WERI-Rb-1 (cell line): Measurements from ENCODE around the gene CAVIN3.

Source experiments
- DNase-seq: peaks from one replicate; pipeline ENCODE4 v3.0.0-alpha.2; 2020
- H3K27ac ChIP-seq: fragments of 250-450 bp; sonication (Bioruptor Pico); 2 replicates; pipeline ENCODE4 v1.5.1; 2020; ENCODE audit warnings: mild to moderate bottlenecking, moderate library complexity
- H3K27me3 ChIP-seq: fragments of 250-450 bp; sonication (Bioruptor Pico); 2 replicates; pipeline ENCODE4 v1.5.1; 2021; ENCODE audit warnings: mild to moderate bottlenecking, low read depth, moderate library complexity; ENCODE audit not compliant: insufficient read depth, severe bottlenecking
- H3K36me3 ChIP-seq: fragments of 250-450 bp; sonication (Bioruptor Pico); 2 replicates; pipeline ENCODE4 v1.5.1; 2020; ENCODE audit warnings: mild to moderate bottlenecking, moderate library complexity
- H3K4me3 ChIP-seq: 2 replicates; pipeline ENCODE4 v1.5.1; 2011; ENCODE audit warnings: low read depth, mild to moderate bottlenecking, control low read depth, low read length
- H3K9me3 ChIP-seq: fragments of 250-450 bp; sonication (Bioruptor Pico); 2 replicates; pipeline ENCODE4 v1.5.1; 2021; ENCODE audit warnings: mild to moderate bottlenecking, moderate library complexity; ENCODE audit not compliant: severe bottlenecking
- TF ChIP-seq, protein P1 (sequence below): IDR thresholded peaks from 2 replicates; pipeline ENCODE4 v1.5.1; 2011; ENCODE audit warnings: low read depth, mild to moderate bottlenecking, control low read depth, inconsistent platforms, low read length

The CAVIN3 gene

DNA sequence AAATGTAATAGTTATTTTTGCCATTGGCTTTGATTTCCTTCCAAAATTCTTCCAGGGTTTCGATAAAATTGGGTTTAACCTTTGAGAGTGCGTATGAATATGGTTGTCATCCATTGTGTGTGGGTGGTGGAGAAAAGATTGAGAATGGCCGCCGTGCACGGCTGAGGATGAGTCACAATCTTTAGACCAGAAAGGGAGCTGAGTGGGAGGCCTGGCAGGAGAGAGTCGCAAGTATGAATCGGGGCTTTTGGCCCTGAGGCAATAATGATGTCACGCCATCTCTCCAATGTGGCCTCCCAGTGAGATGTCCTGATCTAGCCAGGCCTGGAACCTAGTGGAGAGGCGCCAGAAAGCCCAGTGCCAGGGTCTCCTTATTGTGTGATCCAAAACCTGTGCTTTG is 36.9 kb upstream of the CAVIN3 start:
- Histone ChIP-seq H3K4me3 (no peak overlapping the region), H3K27ac (no peak overlapping the region)

GRCh38 chr11:6356503-6357055 is 36.3 kb upstream of the CAVIN3 start:
- no peaks in the 10 kb centered on the region for H3K27me3 ChIP-seq
- no peak overlapping the region for H3K27ac ChIP-seq
- no peaks in the 10 kb centered on the region for H3K36me3 ChIP-seq
- no peaks in the 10 kb centered on the region for H3K9me3 ChIP-seq
- no peak overlapping the region for H3K4me3 ChIP-seq
- no peak for DNase-seq
- TF ChIP-seq, protein P1, sequence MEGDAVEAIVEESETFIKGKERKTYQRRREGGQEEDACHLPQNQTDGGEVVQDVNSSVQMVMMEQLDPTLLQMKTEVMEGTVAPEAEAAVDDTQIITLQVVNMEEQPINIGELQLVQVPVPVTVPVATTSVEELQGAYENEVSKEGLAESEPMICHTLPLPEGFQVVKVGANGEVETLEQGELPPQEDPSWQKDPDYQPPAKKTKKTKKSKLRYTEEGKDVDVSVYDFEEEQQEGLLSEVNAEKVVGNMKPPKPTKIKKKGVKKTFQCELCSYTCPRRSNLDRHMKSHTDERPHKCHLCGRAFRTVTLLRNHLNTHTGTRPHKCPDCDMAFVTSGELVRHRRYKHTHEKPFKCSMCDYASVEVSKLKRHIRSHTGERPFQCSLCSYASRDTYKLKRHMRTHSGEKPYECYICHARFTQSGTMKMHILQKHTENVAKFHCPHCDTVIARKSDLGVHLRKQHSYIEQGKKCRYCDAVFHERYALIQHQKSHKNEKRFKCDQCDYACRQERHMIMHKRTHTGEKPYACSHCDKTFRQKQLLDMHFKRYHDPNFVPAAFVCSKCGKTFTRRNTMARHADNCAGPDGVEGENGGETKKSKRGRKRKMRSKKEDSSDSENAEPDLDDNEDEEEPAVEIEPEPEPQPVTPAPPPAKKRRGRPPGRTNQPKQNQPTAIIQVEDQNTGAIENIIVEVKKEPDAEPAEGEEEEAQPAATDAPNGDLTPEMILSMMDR, result no peak

More for the DNA sequence above, 36.9 kb upstream of the CAVIN3 start:
- Histone ChIP-seq H3K36me3 (no peaks in the 10 kb centered on the region), H3K27me3 (no peaks in the 10 kb centered on the region), H3K9me3 (no peaks in the 10 kb centered on the region)
- TF ChIP-seq, protein P1, result no peak
- DNase-seq, result no peak

DNA sequence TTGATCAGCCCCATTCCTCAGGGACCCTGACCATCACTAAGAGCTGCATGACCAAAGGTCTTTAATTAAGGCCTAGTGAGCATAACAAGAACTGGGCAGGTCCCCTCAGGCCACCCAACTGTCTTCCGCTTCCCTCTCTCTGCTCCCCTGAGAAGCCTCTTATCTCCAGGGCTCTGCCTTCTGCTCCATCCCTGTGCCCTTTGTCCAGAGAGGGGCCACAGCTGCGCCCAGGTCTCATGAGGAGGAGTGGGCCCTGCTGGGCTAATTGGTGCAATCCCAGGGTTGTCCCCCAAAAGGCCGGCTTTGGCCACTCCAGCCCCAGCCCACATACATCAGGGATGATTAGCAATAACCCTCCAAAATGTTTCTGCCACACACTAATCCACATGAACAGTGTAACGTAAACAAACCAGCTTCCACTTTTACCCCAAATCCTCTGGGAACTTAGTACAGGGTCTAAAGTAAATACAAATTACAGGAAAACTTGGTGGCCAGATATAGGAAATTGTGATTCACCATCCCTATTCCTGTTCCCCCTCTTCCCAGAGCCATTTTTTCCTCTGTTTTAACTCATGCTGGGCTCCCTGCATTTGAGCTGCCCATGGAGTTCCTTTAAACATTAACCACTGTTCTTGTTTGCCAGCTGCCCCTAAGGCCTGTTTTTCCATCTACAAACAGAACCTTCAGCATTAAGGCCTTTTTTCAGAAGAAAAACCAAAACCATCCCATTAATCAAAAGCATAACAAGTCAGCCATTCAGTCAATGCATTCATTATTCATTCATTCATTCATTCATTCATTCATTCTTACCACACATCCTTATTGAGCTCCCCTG is 34.6 kb upstream of the CAVIN3 start:
- TF ChIP-seq, protein P1, result no peak
- Histone ChIP-seq H3K4me3 (no peak overlapping the region), H3K27me3 (no peaks in the 10 kb centered on the region), H3K36me3 (no peaks in the 10 kb centered on the region), H3K9me3 (no peaks in the 10 kb centered on the region), H3K27ac (no peak overlapping the region)
- DNase-seq, result no peak

- H3K4me3 ChIP-seq, result no peak overlapping the region
- H3K27me3 ChIP-seq, result no peaks in the 10 kb centered on the region
- no peaks in the 10 kb centered on the region for H3K36me3 ChIP-seq
- TF ChIP-seq, protein P1, result peak; percentile 87
- DNase-seq, result peak; percentile 69
- no peaks in the 10 kb centered on the region for H3K9me3 ChIP-seq
- no peak overlapping the region for H3K27ac ChIP-seq
Measured at GRCh38 chr11:6353367-6353987, 33.2 kb upstream of the CAVIN3 start.

DNA sequence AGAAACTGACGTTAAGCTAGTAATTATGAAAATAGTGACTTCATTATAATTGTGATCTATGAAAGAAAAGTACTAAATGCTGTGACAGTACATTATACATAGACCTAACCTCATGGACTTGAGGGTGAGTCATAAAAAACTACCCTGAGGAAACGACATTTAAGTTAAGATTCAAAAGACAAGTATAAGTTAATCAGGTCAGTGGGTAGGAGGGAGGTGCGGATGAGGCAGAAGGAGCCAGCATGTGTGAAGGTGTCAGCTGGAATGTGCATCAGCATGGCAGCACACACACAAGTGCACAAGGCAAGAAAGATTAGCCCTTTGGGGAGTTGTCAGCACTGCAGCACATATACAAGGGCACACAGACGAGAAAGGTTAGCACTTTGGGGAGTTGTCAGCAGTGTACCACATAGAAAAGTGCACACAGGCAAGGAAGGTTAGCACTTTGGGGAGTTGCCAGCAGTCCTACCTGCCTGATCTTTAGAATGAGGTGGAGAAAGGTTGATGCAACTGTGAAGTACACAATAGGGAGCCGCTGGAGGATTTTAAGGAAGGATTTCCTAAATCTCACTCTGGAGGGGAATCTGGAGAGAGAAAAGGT is 31.6 kb upstream of the CAVIN3 start:
- DNase-seq, result no peak
- H3K4me3 ChIP-seq, result no peak overlapping the region
- TF ChIP-seq, protein P1, result no peak
- H3K27me3 ChIP-seq, result no peaks in the 10 kb centered on the region
- no peaks in the 10 kb centered on the region for H3K36me3 ChIP-seq
- no peak overlapping the region for H3K27ac ChIP-seq
- no peaks in the 10 kb centered on the region for H3K9me3 ChIP-seq
